SK-N-SH treated with all-trans-retinoic acid at 6 μM for 48 hours (cell line): ENCODE measurements around the gene STARD4.

Source experiments
- ARNTL ChIP-seq: fragments of 450-650 bp; formaldehyde crosslinking; IDR thresholded peaks from 2 replicates; pipeline ENCODE4 v1.5.0; 2020; ENCODE audit warnings: low read depth, mild to moderate bottlenecking, moderate library complexity, borderline replicate concordance
- OSR1 ChIP-seq: fragments of 250-450 bp; sonication (Bioruptor Pico); IDR thresholded peaks from 2 replicates; pipeline ENCODE4 v1.8.0; 2022; ENCODE audit warnings: moderate library complexity, mild to moderate bottlenecking, inconsistent platforms
- TCF4 ChIP-seq: fragments of 250-450 bp; sonication (Bioruptor Pico); IDR thresholded peaks from 2 replicates; pipeline ENCODE4 v1.8.0; 2021; ENCODE audit warnings: mild to moderate bottlenecking, moderate library complexity, borderline replicate concordance
- ZC3H10 ChIP-seq: fragments of 250-450 bp; sonication (Bioruptor Pico); IDR thresholded peaks from 2 replicates; pipeline ENCODE4 v1.5.1; 2021; ENCODE audit warnings: mild to moderate bottlenecking, moderate library complexity
- ZFP3 ChIP-seq: fragments of 250-450 bp; sonication (Bioruptor Pico); IDR thresholded peaks from 2 replicates; pipeline ENCODE4 v1.5.0; 2020; ENCODE audit warnings: mild to moderate bottlenecking, moderate library complexity
- TF ChIP-seq, protein P1 (sequence below): fragments of 250-450 bp; sonication (Bioruptor Pico); IDR thresholded peaks from 2 replicates; pipeline ENCODE4 v1.5.1; 2020; ENCODE audit warnings: low read depth, mild to moderate bottlenecking, moderate library complexity
- TF ChIP-seq, protein P2 (sequence below): fragments of 250-450 bp; sonication (Bioruptor Pico); IDR thresholded peaks from 2 replicates; pipeline ENCODE4 v1.8.0; 2020; ENCODE audit warnings: mild to moderate bottlenecking, moderate library complexity, borderline replicate concordance

DNA sequence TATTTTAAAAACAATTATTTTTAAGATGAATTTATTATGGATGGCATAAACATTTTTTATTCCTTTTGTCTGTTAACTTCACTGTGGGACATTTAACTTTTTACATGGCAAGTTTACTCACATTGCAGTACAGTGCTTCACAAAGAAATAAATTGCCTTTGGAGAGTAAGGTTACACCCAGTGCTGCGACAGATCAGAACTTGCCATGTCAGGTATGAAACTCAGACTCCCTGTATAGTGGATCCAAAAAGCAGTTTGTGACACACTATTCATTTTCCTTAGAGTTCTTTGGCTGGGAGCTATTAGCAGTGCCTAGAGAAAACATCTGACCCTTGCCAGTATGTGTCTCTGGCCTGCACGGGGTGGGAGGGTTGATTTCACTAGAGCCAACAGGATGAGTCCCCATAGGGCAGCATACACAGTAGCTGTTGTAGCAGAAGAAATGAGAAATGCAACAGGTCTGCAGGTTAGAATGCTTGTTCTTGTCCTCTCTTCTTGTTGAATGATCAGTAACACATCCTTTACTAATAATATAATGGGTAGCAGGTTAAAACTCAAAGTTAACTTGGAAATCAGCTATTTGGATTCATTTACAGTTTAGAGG lies 42.9 kb downstream of the STARD4 start:
- TF ChIP-seq OSR1 (CRISPR knock-in tag) (no peak), ARNTL (CRISPR knock-in tag) (no peak), ZFP3 (CRISPR knock-in tag) (no peak), ZC3H10 (no peak), TCF4 (CRISPR knock-in tag) (no peak)
- TF ChIP-seq, protein P1, sequence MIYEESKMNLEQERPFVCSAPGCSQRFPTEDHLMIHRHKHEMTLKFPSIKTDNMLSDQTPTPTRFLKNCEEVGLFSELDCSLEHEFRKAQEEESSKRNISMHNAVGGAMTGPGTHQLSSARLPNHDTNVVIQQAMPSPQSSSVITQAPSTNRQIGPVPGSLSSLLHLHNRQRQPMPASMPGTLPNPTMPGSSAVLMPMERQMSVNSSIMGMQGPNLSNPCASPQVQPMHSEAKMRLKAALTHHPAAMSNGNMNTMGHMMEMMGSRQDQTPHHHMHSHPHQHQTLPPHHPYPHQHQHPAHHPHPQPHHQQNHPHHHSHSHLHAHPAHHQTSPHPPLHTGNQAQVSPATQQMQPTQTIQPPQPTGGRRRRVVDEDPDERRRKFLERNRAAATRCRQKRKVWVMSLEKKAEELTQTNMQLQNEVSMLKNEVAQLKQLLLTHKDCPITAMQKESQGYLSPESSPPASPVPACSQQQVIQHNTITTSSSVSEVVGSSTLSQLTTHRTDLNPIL (CRISPR knock-in tag) = no peak
- TF ChIP-seq, protein P2, sequence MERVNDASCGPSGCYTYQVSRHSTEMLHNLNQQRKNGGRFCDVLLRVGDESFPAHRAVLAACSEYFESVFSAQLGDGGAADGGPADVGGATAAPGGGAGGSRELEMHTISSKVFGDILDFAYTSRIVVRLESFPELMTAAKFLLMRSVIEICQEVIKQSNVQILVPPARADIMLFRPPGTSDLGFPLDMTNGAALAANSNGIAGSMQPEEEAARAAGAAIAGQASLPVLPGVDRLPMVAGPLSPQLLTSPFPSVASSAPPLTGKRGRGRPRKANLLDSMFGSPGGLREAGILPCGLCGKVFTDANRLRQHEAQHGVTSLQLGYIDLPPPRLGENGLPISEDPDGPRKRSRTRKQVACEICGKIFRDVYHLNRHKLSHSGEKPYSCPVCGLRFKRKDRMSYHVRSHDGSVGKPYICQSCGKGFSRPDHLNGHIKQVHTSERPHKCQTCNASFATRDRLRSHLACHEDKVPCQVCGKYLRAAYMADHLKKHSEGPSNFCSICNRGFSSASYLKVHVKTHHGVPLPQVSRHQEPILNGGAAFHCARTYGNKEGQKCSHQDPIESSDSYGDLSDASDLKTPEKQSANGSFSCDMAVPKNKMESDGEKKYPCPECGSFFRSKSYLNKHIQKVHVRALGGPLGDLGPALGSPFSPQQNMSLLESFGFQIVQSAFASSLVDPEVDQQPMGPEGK (CRISPR knock-in tag) = no peak
